GM21717 (cell line): ENCODE data around the gene MAP3K4.

Source experiments
- ATAC-seq: cut with Tn5 transposase; IDR thresholded peaks from one replicate; pipeline ENCODE4 v1.9.1; 2021; ENCODE audit warnings: mild to moderate bottlenecking, moderate library complexity; ENCODE audit not compliant: unreplicated experiment

The MAP3K4 gene

GRCh38 chr6:161035182-161035980 is 43.8 kb downstream of the MAP3K4 start:
- ATAC-seq, result peak; percentile 49

- no peak for ATAC-seq
Observed at GRCh38 chr6:161035981-161036263, 44.4 kb downstream of the MAP3K4 start.

GRCh38 chr6:161037873-161038228 is 46.3 kb downstream of the MAP3K4 start:
- no peak for ATAC-seq

GRCh38 chr6:161038229-161039031 is 46.9 kb downstream of the MAP3K4 start:
- peak; percentile 83 for ATAC-seq

- no peak for ATAC-seq
Observed at GRCh38 chr6:161041274-161041673, 49.7 kb downstream of the MAP3K4 start.

GRCh38 chr6:161044335-161044734 is 52.8 kb downstream of the MAP3K4 start:
- no peak for ATAC-seq

GRCh38 chr6:161048641-161049040 is 57.1 kb downstream of the MAP3K4 start:
- ATAC-seq, result no peak

GRCh38 chr6:161050134-161050765 is 58.7 kb downstream of the MAP3K4 start:
- ATAC-seq, result no peak

- ATAC-seq, result no peak
Observed at GRCh38 chr6:161053103-161053502, 61.5 kb downstream of the MAP3K4 start.

- ATAC-seq, result no peak
Observed at GRCh38 chr6:161054876-161055275, 63.3 kb downstream of the MAP3K4 start.

- peak; percentile 50 for ATAC-seq
Observed at GRCh38 chr6:161056451-161056850, 64.9 kb downstream of the MAP3K4 start.

- ATAC-seq, result no peak
Observed at GRCh38 chr6:161057103-161058091, 65.8 kb downstream of the MAP3K4 start.

- ATAC-seq, result no peak
Observed at GRCh38 chr6:161058741-161059140, 67.2 kb downstream of the MAP3K4 start.

GRCh38 chr6:161061576-161061975 is 70.0 kb downstream of the MAP3K4 start:
- ATAC-seq, result no peak

GRCh38 chr6:161064915-161065314 is 73.3 kb downstream of the MAP3K4 start:
- ATAC-seq, result peak; percentile 52

GRCh38 chr6:161066511-161066910 is 74.9 kb downstream of the MAP3K4 start:
- no peak for ATAC-seq

GRCh38 chr6:161067749-161068148 is 76.2 kb downstream of the MAP3K4 start:
- no peak for ATAC-seq

- ATAC-seq, result no peak
Observed at GRCh38 chr6:161068321-161068741, 76.8 kb downstream of the MAP3K4 start.

- no peak for ATAC-seq
Observed at GRCh38 chr6:161073930-161074329, 82.4 kb downstream of the MAP3K4 start.

GRCh38 chr6:161074496-161075121 is 83.0 kb downstream of the MAP3K4 start:
- no peak for ATAC-seq
